HEK293 (cell line): ENCODE measurements around the gene KIF20A.

Source experiments
- GFI1B ChIP-seq: fragments of 450-650 bp; formaldehyde crosslinking; IDR thresholded peaks from 2 replicates; pipeline ENCODE4 v1.5.1; 2016; ENCODE audit warnings: missing biosample characterization, missing genetic modification characterization
- GLIS1 ChIP-seq: fragments of 450-650 bp; formaldehyde crosslinking; IDR thresholded peaks from 2 replicates; pipeline ENCODE4 v1.5.1; 2016; ENCODE audit warnings: missing biosample characterization, missing genetic modification characterization
- IKZF3 ChIP-seq: fragments of 450-650 bp; IDR thresholded peaks from 2 replicates; pipeline ENCODE4 v1.5.0; 2018; ENCODE audit warnings: missing biosample characterization, mild to moderate bottlenecking, missing genetic modification characterization, moderate library complexity
- KLF7 ChIP-seq: fragments of 450-650 bp; formaldehyde crosslinking; IDR thresholded peaks from 2 replicates; pipeline ENCODE4 v1.5.1; 2016; ENCODE audit warnings: missing biosample characterization, missing genetic modification characterization, borderline replicate concordance
- KLF9 ChIP-seq: fragments of 450-650 bp; formaldehyde crosslinking; IDR thresholded peaks from 2 replicates; pipeline ENCODE4 v1.5.1; 2016; ENCODE audit warnings: missing biosample characterization, missing genetic modification characterization, low read depth
- OVOL3 ChIP-seq: fragments of 450-650 bp; formaldehyde crosslinking; IDR thresholded peaks from 2 replicates; pipeline ENCODE4 v1.5.1; 2016; ENCODE audit warnings: missing biosample characterization, missing genetic modification characterization
- SP7 ChIP-seq: fragments of 450-650 bp; formaldehyde crosslinking; IDR thresholded peaks from 2 replicates; pipeline ENCODE4 v1.5.1; 2016; ENCODE audit warnings: missing biosample characterization, missing genetic modification characterization
- TCF7L2 ChIP-seq: IDR thresholded peaks from 2 replicates; pipeline ENCODE4 v1.6.1; 2011; ENCODE audit warnings: low read depth, mild to moderate bottlenecking, inconsistent platforms, low read length, moderate library complexity, borderline replicate concordance
- WT1 ChIP-seq: fragments of 450-650 bp; formaldehyde crosslinking; IDR thresholded peaks from 2 replicates; pipeline ENCODE4 v1.5.1; 2016; ENCODE audit warnings: missing biosample characterization, missing genetic modification characterization
- YY2 ChIP-seq: fragments of 450-650 bp; formaldehyde crosslinking; IDR thresholded peaks from 2 replicates; pipeline ENCODE4 v1.5.1; 2016; ENCODE audit warnings: missing biosample characterization, missing genetic modification characterization
- ZBTB48 ChIP-seq: fragments of 450-650 bp; formaldehyde crosslinking; IDR thresholded peaks from 2 replicates; pipeline ENCODE4 v1.5.1; 2016; ENCODE audit warnings: missing biosample characterization, missing genetic modification characterization
- ZEB2 ChIP-seq: fragments of 450-650 bp; formaldehyde crosslinking; IDR thresholded peaks from 2 replicates; pipeline ENCODE4 v1.5.1; 2016; ENCODE audit warnings: missing biosample characterization, missing genetic modification characterization
- ZNF24 ChIP-seq: fragments of 450-650 bp; formaldehyde crosslinking; IDR thresholded peaks from 2 replicates; pipeline ENCODE4 v1.5.1; 2016; ENCODE audit warnings: missing biosample characterization, missing genetic modification characterization
- ZNF335 ChIP-seq: fragments of 450-650 bp; formaldehyde crosslinking; conservative IDR thresholded peaks from 2 replicates; pipeline ENCODE4 v1.5.1; 2016; ENCODE audit warnings: missing biosample characterization, missing genetic modification characterization
- ZNF341 ChIP-seq: fragments of 450-650 bp; formaldehyde crosslinking; IDR thresholded peaks from 2 replicates; pipeline ENCODE4; 2016; ENCODE audit warnings: low read depth, missing biosample characterization, missing genetic modification characterization
- ZNF48 ChIP-seq: fragments of 450-650 bp; formaldehyde crosslinking; IDR thresholded peaks from 2 replicates; pipeline ENCODE4 v1.5.1; 2016; ENCODE audit warnings: missing biosample characterization, missing genetic modification characterization
- ZNF518A ChIP-seq: fragments of 450-650 bp; formaldehyde crosslinking; conservative IDR thresholded peaks from 2 replicates; pipeline ENCODE4 v1.5.1; 2016; ENCODE audit warnings: low read depth, missing biosample characterization, missing genetic modification characterization
- ZNF548 ChIP-seq: fragments of 450-650 bp; formaldehyde crosslinking; IDR thresholded peaks from 2 replicates; pipeline ENCODE4 v1.5.1; 2016; ENCODE audit warnings: missing biosample characterization, missing genetic modification characterization
- ZNF585B ChIP-seq: fragments of 450-650 bp; formaldehyde crosslinking; IDR thresholded peaks from 2 replicates; pipeline ENCODE4 v1.5.1; 2016; ENCODE audit warnings: missing biosample characterization, missing genetic modification characterization
- ZNF600 ChIP-seq: fragments of 450-650 bp; formaldehyde crosslinking; IDR thresholded peaks from 2 replicates; pipeline ENCODE4 v1.5.1; 2016; ENCODE audit warnings: missing biosample characterization, missing genetic modification characterization
- ZNF660 ChIP-seq: fragments of 450-650 bp; IDR thresholded peaks from 2 replicates; pipeline ENCODE4 v1.5.1; 2018; ENCODE audit warnings: missing biosample characterization, mild to moderate bottlenecking, missing genetic modification characterization
- ZNF664 ChIP-seq: fragments of 450-650 bp; formaldehyde crosslinking; IDR thresholded peaks from 2 replicates; pipeline ENCODE4 v1.5.1; 2016; ENCODE audit warnings: missing biosample characterization, missing genetic modification characterization
- ZNF670 ChIP-seq: fragments of 450-650 bp; formaldehyde crosslinking; IDR thresholded peaks from 2 replicates; pipeline ENCODE4 v1.5.1; 2016; ENCODE audit warnings: missing biosample characterization, missing genetic modification characterization, low read depth
- ZXDB ChIP-seq: fragments of 450-650 bp; formaldehyde crosslinking; IDR thresholded peaks from 2 replicates; pipeline ENCODE4 v1.5.1; 2016; ENCODE audit warnings: missing biosample characterization, missing genetic modification characterization
- TF ChIP-seq, protein P1 (sequence below): fragments of 450-650 bp; formaldehyde crosslinking; IDR thresholded peaks from 2 replicates; pipeline ENCODE4 v1.5.1; 2016; ENCODE audit warnings: missing biosample characterization, missing genetic modification characterization
- TF ChIP-seq, protein P2 (sequence below): fragments of 450-650 bp; formaldehyde crosslinking; IDR thresholded peaks from 2 replicates; pipeline ENCODE4 v1.5.1; 2016; ENCODE audit warnings: missing biosample characterization, missing genetic modification characterization
- TF ChIP-seq, protein P3 (sequence below): fragments of 450-650 bp; formaldehyde crosslinking; IDR thresholded peaks from 2 replicates; pipeline ENCODE4 v1.5.1; 2016; ENCODE audit warnings: missing biosample characterization, missing genetic modification characterization

KIF20A gene

DNA sequence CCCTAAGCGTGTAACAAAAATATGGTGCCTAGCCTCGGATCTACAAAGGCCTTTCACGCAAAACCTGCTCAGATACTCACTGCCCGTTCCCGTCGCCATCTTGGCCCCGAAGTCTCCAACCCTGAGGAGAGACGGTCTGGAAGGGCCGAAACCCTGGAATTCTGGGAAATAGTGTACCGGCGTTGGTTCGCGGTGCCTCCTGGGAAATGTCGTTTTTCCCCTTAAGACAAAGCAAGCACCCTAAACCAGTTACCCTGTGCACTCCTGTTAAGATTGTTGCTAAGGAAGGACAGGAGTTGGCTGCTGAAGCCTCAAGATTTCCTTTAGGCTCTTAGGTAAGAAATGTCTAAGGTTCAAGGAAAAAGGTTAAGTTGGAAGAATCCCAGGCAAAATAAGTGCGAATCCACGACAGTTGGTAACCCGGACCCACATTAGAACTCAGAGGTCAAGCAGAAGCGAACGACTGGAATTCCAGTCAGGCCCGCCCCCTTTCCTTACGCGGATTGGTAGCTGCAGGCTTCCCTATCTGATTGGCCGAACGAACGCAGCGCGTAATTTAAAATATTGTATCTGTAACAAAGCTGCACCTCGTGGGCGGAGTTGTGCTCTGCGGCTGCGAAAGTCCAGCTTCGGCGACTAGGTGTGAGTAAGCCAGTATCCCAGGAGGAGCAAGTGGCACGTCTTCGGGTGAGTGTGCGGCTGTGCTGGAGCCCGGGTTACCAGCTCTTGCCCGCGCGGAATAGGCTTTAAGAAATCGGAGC is at the start of gene KIF20A, which contains the start of gene BRD8 (continued):
- TF ChIP-seq ZNF670 (no peak), ZNF548 (tag by site-specific recombination) (no peak), WT1 (tag by site-specific recombination) (no peak), ZXDB (peak; percentile 70), ZNF335 (peak; percentile 99), ZNF24 (tag by site-specific recombination) (peak; percentile 49; the same call in 1 of the 2 replicates), ZNF341 (tag by site-specific recombination) (peak; percentile 39), ZNF518A (tag by site-specific recombination) (peak; percentile 96), GFI1B (no peak), IKZF3 (peak; percentile 95), ZNF660 (tag by site-specific recombination) (peak; percentile 53; the same call in 1 of the 2 replicates), KLF7 (tag by site-specific recombination) (peak; percentile 30; the same call in 1 of the 2 replicates), KLF9 (peak; percentile 62), ZBTB48 (tag by site-specific recombination) (peak; percentile 66; the same call in 1 of the 2 replicates), ZNF600 (tag by site-specific recombination) (peak; percentile 94), GLIS1 (tag by site-specific recombination) (no peak), ZNF48 (tag by site-specific recombination) (no peak), ZEB2 (peak; percentile 41; the same call in 1 of the 2 replicates), OVOL3 (tag by site-specific recombination) (0 out of 2 replicates have a peak, but pooled peaks have one; percentile 14), SP7 (tag by site-specific recombination) (peak; percentile 26; the same call in 1 of the 2 replicates), TCF7L2 (0 out of 2 replicates have a peak, but pooled peaks have one; percentile 19), ZNF585B (tag by site-specific recombination) (no peak), YY2 (peak; percentile 65), ZNF664 (tag by site-specific recombination) (no peak)
- TF ChIP-seq, protein P1, sequence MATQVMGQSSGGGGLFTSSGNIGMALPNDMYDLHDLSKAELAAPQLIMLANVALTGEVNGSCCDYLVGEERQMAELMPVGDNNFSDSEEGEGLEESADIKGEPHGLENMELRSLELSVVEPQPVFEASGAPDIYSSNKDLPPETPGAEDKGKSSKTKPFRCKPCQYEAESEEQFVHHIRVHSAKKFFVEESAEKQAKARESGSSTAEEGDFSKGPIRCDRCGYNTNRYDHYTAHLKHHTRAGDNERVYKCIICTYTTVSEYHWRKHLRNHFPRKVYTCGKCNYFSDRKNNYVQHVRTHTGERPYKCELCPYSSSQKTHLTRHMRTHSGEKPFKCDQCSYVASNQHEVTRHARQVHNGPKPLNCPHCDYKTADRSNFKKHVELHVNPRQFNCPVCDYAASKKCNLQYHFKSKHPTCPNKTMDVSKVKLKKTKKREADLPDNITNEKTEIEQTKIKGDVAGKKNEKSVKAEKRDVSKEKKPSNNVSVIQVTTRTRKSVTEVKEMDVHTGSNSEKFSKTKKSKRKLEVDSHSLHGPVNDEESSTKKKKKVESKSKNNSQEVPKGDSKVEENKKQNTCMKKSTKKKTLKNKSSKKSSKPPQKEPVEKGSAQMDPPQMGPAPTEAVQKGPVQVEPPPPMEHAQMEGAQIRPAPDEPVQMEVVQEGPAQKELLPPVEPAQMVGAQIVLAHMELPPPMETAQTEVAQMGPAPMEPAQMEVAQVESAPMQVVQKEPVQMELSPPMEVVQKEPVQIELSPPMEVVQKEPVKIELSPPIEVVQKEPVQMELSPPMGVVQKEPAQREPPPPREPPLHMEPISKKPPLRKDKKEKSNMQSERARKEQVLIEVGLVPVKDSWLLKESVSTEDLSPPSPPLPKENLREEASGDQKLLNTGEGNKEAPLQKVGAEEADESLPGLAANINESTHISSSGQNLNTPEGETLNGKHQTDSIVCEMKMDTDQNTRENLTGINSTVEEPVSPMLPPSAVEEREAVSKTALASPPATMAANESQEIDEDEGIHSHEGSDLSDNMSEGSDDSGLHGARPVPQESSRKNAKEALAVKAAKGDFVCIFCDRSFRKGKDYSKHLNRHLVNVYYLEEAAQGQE, result no peak
- TF ChIP-seq, protein P2, sequence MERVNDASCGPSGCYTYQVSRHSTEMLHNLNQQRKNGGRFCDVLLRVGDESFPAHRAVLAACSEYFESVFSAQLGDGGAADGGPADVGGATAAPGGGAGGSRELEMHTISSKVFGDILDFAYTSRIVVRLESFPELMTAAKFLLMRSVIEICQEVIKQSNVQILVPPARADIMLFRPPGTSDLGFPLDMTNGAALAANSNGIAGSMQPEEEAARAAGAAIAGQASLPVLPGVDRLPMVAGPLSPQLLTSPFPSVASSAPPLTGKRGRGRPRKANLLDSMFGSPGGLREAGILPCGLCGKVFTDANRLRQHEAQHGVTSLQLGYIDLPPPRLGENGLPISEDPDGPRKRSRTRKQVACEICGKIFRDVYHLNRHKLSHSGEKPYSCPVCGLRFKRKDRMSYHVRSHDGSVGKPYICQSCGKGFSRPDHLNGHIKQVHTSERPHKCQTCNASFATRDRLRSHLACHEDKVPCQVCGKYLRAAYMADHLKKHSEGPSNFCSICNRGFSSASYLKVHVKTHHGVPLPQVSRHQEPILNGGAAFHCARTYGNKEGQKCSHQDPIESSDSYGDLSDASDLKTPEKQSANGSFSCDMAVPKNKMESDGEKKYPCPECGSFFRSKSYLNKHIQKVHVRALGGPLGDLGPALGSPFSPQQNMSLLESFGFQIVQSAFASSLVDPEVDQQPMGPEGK, result no peak
- TF ChIP-seq, protein P3, sequence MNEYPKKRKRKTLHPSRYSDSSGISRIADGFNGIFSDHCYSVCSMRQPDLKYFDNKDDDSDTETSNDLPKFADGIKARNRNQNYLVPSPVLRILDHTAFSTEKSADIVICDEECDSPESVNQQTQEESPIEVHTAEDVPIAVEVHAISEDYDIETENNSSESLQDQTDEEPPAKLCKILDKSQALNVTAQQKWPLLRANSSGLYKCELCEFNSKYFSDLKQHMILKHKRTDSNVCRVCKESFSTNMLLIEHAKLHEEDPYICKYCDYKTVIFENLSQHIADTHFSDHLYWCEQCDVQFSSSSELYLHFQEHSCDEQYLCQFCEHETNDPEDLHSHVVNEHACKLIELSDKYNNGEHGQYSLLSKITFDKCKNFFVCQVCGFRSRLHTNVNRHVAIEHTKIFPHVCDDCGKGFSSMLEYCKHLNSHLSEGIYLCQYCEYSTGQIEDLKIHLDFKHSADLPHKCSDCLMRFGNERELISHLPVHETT (tag by site-specific recombination), result peak; percentile 35
